Ovary (tissue), 3 donors: Measurements from ENCODE around the gene HOXD1.

Source experiments
- EP300 ChIP-seq: sonication (generic); formaldehyde crosslinking; IDR thresholded peaks from one replicate; pipeline ENCODE4 v1.6.1; 2017; ENCODE audit warnings: antibody characterized with exemption
- POLR2A ChIP-seq: fragments of 450-650 bp; IDR thresholded peaks from one replicate; pipeline ENCODE4 v1.6.1; 2017; ENCODE audit warnings: antibody characterized with exemption, mild to moderate bottlenecking, moderate library complexity
- TF ChIP-seq, protein P1 (sequence below), 3 donors: fragments of 450-650 bp in 2 of 3; fragments of 200-600 bp in 1 of 3; IDR thresholded peaks; one replicate each; pipeline versions ENCODE4 v1.5.1 to v1.8.0; 2016 to 2022; ENCODE audit warnings: antibody characterized with exemption in 3 of 3, mild to moderate bottlenecking in 1 of 3
- donor health status: DM: no; HTN: no; CAD: no.

DNA sequence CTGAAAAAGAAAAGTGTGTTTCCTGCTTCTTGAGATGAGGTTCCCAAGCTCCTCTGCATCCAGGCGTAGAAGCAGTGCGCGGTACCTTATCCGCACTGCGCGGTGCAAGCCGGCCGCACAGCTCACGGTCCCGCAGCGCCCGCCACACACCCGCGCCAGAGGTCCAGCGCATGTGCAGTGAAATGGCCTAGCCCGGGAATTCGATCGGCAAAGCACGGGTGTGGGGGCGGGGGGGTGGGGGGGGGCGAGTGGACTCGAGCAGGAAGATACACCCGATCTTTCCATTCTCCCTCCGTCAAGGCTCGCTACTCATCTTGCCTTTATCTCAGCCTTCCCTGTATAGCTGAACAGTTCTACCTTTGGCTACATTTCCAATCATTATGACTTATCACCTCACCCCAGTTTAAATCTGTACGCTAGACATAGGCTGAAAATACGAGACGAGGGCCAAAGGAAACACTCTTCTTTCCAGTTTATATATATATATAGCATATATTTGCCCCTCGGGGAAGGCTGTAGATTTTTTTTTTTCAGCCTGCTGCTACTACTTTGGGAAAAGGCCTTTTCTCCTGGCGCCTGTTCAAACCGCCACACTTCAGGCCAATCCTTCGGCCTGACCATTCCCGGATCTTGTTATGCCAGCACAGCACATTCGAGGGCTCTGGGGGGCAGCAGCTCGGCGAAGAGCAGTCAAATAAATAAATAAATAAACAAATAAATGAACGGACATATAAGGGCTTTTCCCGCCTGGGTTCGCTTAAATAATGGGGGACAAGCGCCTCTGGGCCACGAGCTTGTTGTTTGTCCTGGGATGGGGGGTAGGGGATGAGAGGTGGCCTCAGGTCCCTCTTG, 48.6 kb upstream of the HOXD1 start:
- TF ChIP-seq, protein P1, sequence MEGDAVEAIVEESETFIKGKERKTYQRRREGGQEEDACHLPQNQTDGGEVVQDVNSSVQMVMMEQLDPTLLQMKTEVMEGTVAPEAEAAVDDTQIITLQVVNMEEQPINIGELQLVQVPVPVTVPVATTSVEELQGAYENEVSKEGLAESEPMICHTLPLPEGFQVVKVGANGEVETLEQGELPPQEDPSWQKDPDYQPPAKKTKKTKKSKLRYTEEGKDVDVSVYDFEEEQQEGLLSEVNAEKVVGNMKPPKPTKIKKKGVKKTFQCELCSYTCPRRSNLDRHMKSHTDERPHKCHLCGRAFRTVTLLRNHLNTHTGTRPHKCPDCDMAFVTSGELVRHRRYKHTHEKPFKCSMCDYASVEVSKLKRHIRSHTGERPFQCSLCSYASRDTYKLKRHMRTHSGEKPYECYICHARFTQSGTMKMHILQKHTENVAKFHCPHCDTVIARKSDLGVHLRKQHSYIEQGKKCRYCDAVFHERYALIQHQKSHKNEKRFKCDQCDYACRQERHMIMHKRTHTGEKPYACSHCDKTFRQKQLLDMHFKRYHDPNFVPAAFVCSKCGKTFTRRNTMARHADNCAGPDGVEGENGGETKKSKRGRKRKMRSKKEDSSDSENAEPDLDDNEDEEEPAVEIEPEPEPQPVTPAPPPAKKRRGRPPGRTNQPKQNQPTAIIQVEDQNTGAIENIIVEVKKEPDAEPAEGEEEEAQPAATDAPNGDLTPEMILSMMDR (IDR thresholded peaks at IDR 0.05), result no peak
- TF ChIP-seq POLR2A (peak; percentile 42), EP300 (no peak)
